Endodermal cell (in vitro differentiated cells): ENCODE results near the gene MEOX1. TPM values are rescaled to one million over a fixed set of nuclear protein-coding genes. Genes with fewer than 3 reads are reported as not detected.

Source experiments
- DNase-seq: peaks from one replicate; pipeline ENCODE4 v3.0.0-alpha.2; 2017
- H3K27ac ChIP-seq: 2 replicates; pipeline ENCODE4 v1.5.1; 2013; ENCODE audit warnings: mild to moderate bottlenecking, low read depth, low read length, moderate library complexity
- H3K27me3 ChIP-seq: 2 replicates; pipeline ENCODE4 v1.6.1; 2013; ENCODE audit warnings: mild to moderate bottlenecking, low read length, moderate library complexity; ENCODE audit not compliant: insufficient read depth, control insufficient read depth, poor library complexity, severe bottlenecking
- H3K36me3 ChIP-seq: 2 replicates; pipeline ENCODE4 v1.7.0; 2013; ENCODE audit warnings: mild to moderate bottlenecking, low read length, moderate library complexity; ENCODE audit not compliant: control insufficient read depth, insufficient read depth
- H3K4me1 ChIP-seq: one replicate; pipeline ENCODE4 v1.7.0; 2013; ENCODE audit warnings: low read length; ENCODE audit not compliant: control insufficient read depth, insufficient read depth
- H3K4me3 ChIP-seq: 2 replicates; pipeline ENCODE4 v1.5.1; 2013; ENCODE audit warnings: mild to moderate bottlenecking, low read length, moderate library complexity
- H3K9ac ChIP-seq: 2 replicates; pipeline ENCODE4 v1.6.1; 2013; ENCODE audit warnings: mild to moderate bottlenecking, low read length, moderate library complexity; ENCODE audit not compliant: poor library complexity, severe bottlenecking; ENCODE audit errors: extremely low read depth
- H3K9me3 ChIP-seq: 2 replicates; pipeline ENCODE4 v1.6.1; 2013; ENCODE audit warnings: mild to moderate bottlenecking, low read length, moderate library complexity; ENCODE audit not compliant: control insufficient read depth
- H3K27ac Mint-ChIP-seq: 2 replicates; pipeline ENCODE4 v1.8.0; 2020; ENCODE audit warnings: mixed read lengths
- H3K27me3 Mint-ChIP-seq: 2 replicates; pipeline ENCODE4 v1.8.0; 2021; ENCODE audit warnings: mild to moderate bottlenecking, mixed read lengths; ENCODE audit not compliant: insufficient read depth
- H3K36me3 Mint-ChIP-seq: 2 replicates; pipeline ENCODE4 v1.8.0; 2020; ENCODE audit warnings: low read depth, mixed read lengths
- H3K4me1 Mint-ChIP-seq: 2 replicates; pipeline ENCODE4 v1.8.0; 2020; ENCODE audit warnings: mixed read lengths
- H3K4me3 Mint-ChIP-seq: 2 replicates; pipeline ENCODE4 v1.8.0; 2020; ENCODE audit warnings: mild to moderate bottlenecking, moderate library complexity, mixed read lengths
- H3K9me3 Mint-ChIP-seq: 2 replicates; pipeline ENCODE4 v1.8.0; 2020; ENCODE audit warnings: mild to moderate bottlenecking, mixed read lengths
- CTCF ChIP-seq: fragments of 200-600 bp; sonication (generic); conservative IDR thresholded peaks from 2 replicates; pipeline ENCODE4 v1.5.0; 2021; ENCODE audit warnings: antibody characterized with exemption, mild to moderate bottlenecking
- WGBS, 2 experiments: methylation state at CpG; one replicate each; pipeline versions ENCODE4 v1.1.5 to v1.1.7; 2013; ENCODE audit warnings: missing lambda C conversion rate in 2 of 2, mixed read lengths in 1 of 2; ENCODE audit not compliant: insufficient coverage in 1 of 2, insufficient read length in 1 of 2; 5-methylcytosine and 5-hydroxymethylcytosine counted together
- total RNA-seq, 2 donors: library from RNA; stranded (reverse); fragmentation: NEBNext Ultra II Directional in 1 of 2; extraction: Animal tissue kit (Norgen Biotek cat#: 25700) in 1 of 2; gene quantifications; 2 replicates in 1 of 2; 3 replicates in 1 of 2; pipeline ENCODE4 v1.2.1, GENCODE V29; 2021

The MEOX1 gene
- total RNA-seq, 2 donors from 2014 or later = not detected

GRCh38 chr17:43599835-43600234, 61.9 kb downstream of the MEOX1 start:
- Histone ChIP-seq H3K9me3 (no peaks in the 10 kb centered on the region), H3K4me3 (no peak overlapping the region), H3K27me3 (no peaks in the 10 kb centered on the region), H3K9ac (no peak overlapping the region), H3K36me3 (no peaks in the 10 kb centered on the region), H3K27ac (no peak overlapping the region), H3K4me1 (no peaks in the 10 kb centered on the region)
- peaks cover 2% of the 10 kb centered on the region for H3K27me3 Mint-ChIP-seq
- no peak overlapping the region for H3K27ac Mint-ChIP-seq
- H3K4me1 Mint-ChIP-seq = peaks cover 6% of the 10 kb centered on the region
- H3K36me3 Mint-ChIP-seq = no peaks in the 10 kb centered on the region
- no peak overlapping the region for H3K4me3 Mint-ChIP-seq
- DNase-seq = no peak
- peaks cover 9% of the 10 kb centered on the region for H3K9me3 Mint-ChIP-seq
- no peak for TF ChIP-seq CTCF
- WGBS, 2 experiments = 94 to 98% methylated on average over 3 of the region's 3 CpGs

- Histone ChIP-seq H3K27ac (peak overlapping the region; percentile 29), H3K4me1 (no peaks in the 10 kb centered on the region), H3K9ac (no peak overlapping the region), H3K4me3 (no peak overlapping the region), H3K36me3 (no peaks in the 10 kb centered on the region), H3K9me3 (no peaks in the 10 kb centered on the region), H3K27me3 (no peaks in the 10 kb centered on the region)
- no peak overlapping the region for H3K27ac Mint-ChIP-seq
- H3K36me3 Mint-ChIP-seq = no peaks in the 10 kb centered on the region
- peaks cover 6% of the 10 kb centered on the region for H3K4me1 Mint-ChIP-seq
- TF ChIP-seq CTCF = no peak
- H3K9me3 Mint-ChIP-seq = peaks cover 2% of the 10 kb centered on the region
- 77 to 94% methylated on average over 2 to 5 of the region's 5 CpGs for WGBS, 2 experiments
- no peak for DNase-seq
- H3K27me3 Mint-ChIP-seq = no peaks in the 10 kb centered on the region
- no peak overlapping the region for H3K4me3 Mint-ChIP-seq
These were observed 62.7 kb downstream of the MEOX1 start for GRCh38 chr17:43599046-43599395.

GRCh38 chr17:43598357-43599045, 63.2 kb downstream of the MEOX1 start:
- peak overlapping the region; percentile 29 for H3K27ac ChIP-seq
- no peaks in the 10 kb centered on the region for H3K36me3 Mint-ChIP-seq
- no peak overlapping the region for H3K9ac ChIP-seq
- H3K27ac Mint-ChIP-seq = no peak overlapping the region
- WGBS, 2 experiments = 82 to 88% methylated on average over 2 to 4 of the region's 4 CpGs
- no peak for TF ChIP-seq CTCF
- no peaks in the 10 kb centered on the region for H3K36me3 ChIP-seq
- no peaks in the 10 kb centered on the region for H3K4me1 ChIP-seq
- no peaks in the 10 kb centered on the region for H3K9me3 Mint-ChIP-seq
- peaks cover 6% of the 10 kb centered on the region for H3K4me1 Mint-ChIP-seq
- DNase-seq = no peak
- no peaks in the 10 kb centered on the region for H3K27me3 ChIP-seq
- H3K9me3 ChIP-seq = no peaks in the 10 kb centered on the region
- H3K27me3 Mint-ChIP-seq = no peaks in the 10 kb centered on the region
- H3K4me3 ChIP-seq = no peak overlapping the region
- no peak overlapping the region for H3K4me3 Mint-ChIP-seq
